Measurements from ENCODE around the gene IGFBP3.

- TF ChIP-seq GATA3 (IDR thresholded peaks at IDR 0.05; ENCODE audit: low read depth, low read length) (no peak), GATA2 (IDR thresholded peaks at IDR 0.05; ENCODE audit: low read depth, low read length) (no peak)
Observed at GRCh38 chr7:45897042-45897690, 23.9 kb downstream of the IGFBP3 start.
